ENCODE measurements around the gene MFSD2A.
"Not testable (repeated sequence)": the region's sequence is repeated elsewhere in the genome, so short reads cannot be mapped to it uniquely, and the experiment has no call there.

MFSD2A gene

GRCh38 chr1:39969048-39969447 lies 14.1 kb downstream of the MFSD2A start:
- ATAC-seq (no peak), DNase-seq (no peak)

DNA sequence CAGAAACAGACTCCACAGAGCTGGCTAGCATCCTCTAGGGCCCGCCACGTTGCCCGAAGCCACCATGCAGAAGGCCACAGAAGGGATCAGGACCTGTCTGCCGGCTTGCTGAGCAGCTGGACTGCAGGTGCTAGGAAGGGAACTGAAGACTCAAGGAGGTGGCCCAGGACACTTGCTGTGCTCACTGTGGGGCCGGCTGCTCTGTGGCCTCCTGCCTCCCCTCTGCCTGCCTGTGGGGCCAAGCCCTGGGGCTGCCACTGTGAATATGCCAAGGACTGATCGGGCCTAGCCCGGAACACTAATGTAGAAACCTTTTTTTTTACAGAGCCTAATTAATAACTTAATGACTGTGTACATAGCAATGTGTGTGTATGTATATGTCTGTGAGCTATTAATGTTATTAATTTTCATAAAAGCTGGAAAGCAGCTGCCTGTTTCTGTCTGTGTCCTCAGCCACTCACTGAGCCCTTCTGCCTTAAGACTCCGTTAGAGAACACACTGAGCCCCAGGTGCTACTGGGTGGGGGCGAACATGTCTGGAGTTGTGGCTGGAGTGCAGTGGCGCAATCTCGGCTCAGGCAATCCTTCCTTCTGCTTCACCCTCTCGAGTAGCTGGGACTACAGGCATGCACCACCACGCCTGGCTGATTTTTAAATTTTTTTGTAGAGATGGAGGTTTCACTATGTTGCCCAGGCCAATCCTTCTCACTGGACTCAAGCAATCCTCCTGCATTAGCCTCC lies 14.8 kb downstream of the MFSD2A start:
- DNase-seq: no peak
- no peak for ATAC-seq

DNA sequence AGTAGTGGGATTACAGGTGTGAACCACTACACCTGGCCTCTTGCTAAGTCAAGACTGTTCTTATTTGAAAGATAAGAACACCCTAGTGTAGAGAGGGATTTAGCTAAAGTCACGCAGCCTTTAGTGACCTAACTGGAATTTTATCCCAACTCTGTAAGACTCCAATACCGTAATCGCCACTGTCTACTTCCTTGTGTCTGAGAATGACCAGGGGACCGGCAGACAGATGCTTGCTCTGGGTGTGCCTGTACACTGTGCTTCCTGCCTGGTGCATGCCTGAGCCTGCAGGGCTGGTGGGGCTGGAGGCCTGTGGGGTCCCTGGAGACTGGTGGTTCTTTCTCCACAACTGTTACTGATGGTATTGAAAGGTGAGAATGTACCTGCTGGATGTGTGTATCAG lies 15.3 kb downstream of the MFSD2A start:
- ATAC-seq (no peak), DNase-seq (no peak)

DNA sequence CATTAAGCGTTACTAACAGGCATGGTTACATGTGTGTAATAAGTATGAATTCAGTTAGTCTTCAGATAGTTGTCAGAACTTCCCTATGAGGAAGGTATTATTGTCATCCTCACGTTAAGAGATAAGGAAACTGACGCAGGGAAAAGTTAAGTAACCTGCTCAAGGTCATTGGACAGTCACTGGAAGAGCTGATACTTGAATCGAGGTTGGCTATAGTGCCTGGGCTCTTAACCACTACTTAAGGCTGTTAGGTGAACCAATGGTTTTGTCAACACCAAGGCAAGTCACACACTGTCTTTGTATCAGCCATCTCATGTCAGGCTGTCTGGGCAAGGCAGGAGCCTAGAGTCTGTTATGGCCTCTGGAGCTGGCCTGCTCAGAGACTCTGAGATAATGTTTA lies 16.2 kb downstream of the MFSD2A start:
- ATAC-seq (no peak), DNase-seq (no peak)

DNA sequence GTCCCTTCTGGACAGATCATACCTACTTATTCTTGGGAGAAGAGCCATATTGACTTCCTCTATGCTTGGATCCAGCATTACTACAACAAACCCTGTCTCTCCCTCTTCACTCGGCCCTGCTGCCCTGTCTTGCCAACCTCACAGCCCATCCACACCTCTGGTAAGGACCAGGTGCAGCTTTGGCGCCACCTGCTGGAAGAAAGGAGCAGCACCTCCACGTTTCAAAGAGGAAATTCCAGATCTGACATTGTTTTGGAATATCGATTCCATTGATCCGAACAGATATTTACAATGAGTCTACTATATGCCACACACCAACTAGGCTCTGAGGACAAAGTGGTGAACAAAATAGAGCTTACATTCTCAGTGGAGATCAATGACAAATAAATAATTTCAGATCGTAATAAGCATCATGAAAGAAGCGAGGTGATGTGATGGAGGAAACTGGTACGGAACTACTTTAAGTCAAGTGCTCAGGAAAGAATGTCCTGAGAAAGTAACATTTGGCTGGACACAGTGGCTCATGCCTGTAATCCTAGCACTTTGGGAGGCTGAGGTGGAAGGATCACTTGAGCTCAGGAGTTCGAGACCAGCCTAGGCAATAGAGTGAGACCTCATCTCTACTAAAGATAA lies 18.7 kb downstream of the MFSD2A start:
- ATAC-seq (peak; percentile 64), DNase-seq (peak; percentile 80)

DNA sequence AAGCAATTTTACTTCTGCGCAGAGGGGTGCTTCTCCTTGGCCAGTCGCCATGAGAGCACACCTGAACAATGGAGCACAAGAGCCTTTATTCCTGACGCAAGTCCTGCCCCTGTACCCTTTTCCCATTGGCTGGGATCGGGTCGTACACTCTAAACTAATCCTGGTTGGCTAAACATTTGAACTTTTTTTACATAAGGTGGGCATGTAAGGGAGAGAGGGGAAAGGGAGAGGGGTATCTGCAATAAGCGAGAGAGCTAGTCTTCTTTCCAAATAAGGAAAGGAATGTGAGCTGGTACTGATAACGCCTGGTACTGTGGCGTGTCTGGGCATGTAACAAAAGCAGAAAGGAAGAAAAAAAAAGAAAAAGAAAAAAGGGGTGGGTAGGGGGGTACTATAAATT lies 21.8 kb downstream of the MFSD2A start:
- DNase-seq: no peak
- no peak for ATAC-seq

- no peak for DNase-seq
- no peak for ATAC-seq
These were observed 22.3 kb downstream of the MFSD2A start for GRCh38 chr1:39977202-39977601.

- ATAC-seq: no peak
These were observed 24.7 kb downstream of the MFSD2A start for GRCh38 chr1:39979654-39980053.

DNA sequence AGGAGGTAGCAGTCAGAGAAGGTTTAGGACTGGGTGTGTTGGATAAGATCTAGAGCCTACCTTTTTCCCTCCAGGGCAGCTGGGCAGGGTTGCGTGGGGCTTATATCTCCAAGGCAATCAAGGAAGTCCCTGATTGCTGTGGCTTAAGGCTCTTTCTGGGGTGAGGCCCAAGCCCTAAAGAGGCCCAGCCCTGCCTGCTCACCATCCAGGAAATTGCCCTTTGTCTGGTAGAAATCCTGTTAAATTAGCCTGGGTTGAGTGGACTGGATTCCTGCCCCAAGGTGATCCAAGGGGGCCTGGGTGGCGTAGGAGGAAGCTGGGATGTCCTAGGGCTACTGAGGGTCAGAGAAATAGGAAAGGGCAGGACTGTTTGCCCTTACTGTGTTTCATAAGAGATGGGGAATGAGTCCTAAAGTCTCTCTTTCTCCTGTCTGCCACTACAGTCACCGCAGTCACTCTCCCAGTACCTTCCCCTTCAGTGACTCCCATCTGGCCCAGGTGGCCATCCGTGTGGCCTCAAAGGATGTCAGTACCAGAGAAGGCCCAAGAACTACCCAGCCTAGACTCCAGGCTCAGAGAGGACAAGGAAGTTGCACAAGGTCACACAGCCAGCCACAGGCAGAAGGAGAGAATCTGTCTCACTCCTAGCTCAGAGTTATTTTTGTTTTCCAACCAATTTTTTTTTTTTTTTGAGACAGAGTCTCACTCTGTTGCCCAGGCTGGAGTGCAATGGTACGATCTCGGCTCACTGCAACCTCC lies 25.8 kb downstream of the MFSD2A start:
- DNase-seq (no peak), ATAC-seq (no peak)

More at GRCh38 chr1:39979654-39980053, 24.7 kb downstream of the MFSD2A start:
- DNase-seq: no peak

DNA sequence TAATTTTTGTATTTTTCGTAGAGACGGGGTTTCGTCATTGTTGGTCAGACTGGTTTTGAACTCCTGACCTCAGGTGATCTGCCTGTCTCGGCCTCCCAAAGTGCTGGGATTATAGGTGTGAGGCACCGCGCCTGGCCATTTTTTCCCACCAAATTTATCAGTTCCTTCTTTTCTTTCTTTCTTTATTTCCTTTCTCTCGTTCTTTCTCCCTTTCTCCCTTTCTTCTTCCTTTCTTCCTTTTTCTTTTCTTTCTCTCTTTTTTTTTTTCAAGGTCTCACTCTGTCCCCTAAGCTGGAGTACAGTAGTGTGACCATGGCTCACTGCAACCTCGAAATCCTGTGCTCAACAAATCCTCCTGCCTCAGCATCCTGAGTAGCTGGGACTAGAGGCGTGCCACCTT lies 26.4 kb downstream of the MFSD2A start:
- ATAC-seq (no peak), DNase-seq (no peak)

GRCh38 chr1:39981945-39982344 lies 27.0 kb downstream of the MFSD2A start:
- DNase-seq: no peak
- ATAC-seq: no peak

DNA sequence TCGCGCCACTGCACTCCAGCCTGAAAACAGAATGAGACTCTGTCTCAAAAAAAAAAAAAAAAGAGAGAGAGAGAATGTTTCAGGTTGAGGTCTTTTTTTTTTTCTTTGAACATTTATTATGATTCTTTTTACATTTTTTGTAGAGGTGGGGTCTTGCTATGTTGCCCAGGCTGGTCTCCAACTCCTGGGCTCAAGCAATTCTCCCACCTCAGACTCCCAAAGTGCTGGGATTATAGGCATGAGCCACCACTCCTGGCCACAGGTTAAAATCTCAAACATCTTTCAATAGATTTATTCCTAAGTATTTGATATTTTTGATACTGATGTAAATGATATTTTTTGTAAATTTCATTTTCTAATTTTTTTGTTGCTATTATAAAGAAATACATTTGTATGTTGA lies 29.5 kb downstream of the MFSD2A start:
- DNase-seq, ATAC-seq: not testable (repeated sequence)

DNA sequence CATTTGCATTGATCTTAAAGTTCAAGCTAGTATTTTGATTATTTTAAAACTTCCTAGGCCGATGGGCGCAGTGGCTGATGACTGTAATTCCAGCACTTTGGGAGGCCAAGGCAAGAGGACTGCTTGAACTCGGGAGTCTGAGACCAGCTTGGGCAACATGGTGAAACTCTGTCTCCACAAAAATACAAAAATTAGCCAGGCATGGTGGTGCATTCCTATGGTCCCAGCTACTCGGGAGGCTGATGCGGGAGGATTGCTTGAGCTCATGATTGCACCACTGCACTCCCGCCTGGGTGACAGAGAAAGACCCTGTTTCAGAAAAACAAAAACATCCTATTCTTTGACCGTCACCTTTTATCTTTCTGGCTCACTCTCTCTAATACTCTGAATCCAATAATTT lies 30.0 kb downstream of the MFSD2A start:
- DNase-seq (no peak), ATAC-seq (no peak)

GRCh38 chr1:39987869-39988268 lies 32.9 kb downstream of the MFSD2A start:
- DNase-seq (no peak), ATAC-seq (no peak)

DNA sequence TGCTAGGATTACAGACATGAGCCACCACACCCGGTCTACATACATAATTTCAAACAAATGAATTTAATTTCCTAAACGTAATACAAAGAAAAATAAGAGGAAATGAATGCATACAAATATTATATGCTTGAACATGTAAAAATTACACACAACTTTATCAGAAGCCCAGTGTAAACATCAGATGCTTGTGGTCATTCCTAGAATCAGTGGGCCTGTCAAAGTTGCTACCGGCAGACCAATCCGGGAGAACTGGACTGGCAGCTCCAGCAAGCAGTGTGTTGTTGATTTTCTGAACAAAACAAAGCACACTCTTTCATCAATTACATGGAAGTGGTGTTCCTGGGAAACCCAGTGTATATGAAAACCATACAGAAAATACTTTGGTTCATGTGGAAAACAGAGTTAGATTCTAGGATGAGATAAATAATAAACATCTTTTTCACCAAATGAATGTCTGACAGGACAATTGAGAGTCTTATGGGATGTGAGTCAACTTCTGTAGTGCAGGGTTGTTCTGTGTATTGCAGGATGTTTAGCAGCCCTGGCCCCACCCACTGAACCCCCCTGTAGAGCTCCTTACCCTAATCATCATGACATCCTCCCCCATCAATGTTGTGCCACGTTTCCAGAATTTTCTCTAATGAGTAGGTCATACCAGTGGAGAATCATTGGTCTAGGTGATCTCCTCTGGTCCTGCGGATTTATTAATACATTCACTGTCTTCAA lies 33.8 kb downstream of the MFSD2A start:
- ATAC-seq (no peak), DNase-seq (no peak)

DNA sequence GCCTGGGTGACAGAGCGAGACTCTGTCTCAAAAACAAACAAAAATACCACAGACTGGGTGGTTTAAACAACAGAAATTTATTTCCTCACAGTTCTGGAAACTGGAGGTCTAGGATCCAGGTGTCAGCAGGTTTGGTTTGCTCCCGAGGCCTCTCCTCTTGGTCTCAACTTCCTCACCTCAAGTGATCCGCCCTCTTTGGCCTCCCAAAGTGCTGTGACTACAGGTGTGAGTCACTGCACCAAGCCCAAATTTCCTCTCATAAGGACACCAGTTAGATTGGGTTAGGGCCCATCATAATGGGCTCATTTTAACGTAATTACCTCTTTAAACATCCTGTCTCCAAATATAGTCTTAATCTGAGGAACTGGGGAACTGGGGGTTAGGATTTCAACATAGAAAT lies 35.5 kb downstream of the MFSD2A start:
- DNase-seq (no peak), ATAC-seq (no peak)

- no peak for DNase-seq
- no peak for ATAC-seq
These were observed 37.3 kb downstream of the MFSD2A start for GRCh38 chr1:39992234-39992633.

DNA sequence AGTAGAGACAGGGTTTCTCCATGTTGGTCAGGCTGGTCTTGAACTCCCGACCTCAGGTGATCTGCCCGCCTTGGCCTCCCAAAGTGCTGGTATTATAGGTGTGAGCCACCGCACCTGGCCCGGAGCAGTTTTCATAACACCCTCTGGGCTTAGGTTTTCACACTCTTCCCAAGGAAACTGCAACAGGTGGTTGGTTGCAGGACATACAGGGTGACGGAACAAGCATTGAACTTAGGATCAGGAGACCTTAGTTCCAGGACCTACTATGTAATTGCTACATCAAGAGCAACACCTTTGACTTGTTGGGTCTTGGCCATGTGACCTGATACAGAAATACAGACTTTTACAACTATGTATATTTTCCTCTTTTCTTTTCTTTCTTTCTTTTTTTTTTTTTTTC lies 37.9 kb downstream of the MFSD2A start:
- ATAC-seq (no peak), DNase-seq (no peak)

GRCh38 chr1:39995973-39996393 lies 41.0 kb downstream of the MFSD2A start:
- DNase-seq (no peak), ATAC-seq (peak; percentile 66)

GRCh38 chr1:39996396-39997004 lies 41.6 kb downstream of the MFSD2A start:
- ATAC-seq (no peak), DNase-seq (no peak)

DNA sequence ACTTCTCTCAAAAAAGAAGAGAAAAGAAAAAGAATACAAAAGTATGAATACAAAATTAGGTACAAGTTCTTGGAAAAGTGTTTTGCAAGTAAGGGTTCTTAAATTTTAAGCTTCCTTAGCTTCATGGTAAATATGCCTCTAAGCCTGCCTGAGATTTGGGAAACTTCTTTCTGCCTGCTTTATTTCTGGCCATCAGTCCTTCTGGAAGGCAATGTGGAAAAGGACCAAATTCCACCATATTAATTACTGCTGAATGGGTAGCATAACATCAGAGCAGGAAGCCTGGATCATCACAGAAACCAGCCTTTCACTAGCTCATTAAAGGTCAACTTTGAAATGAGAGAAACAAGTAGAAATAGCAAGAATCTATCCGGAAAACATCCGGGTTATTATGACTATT lies 46.5 kb downstream of the MFSD2A start:
- no peak for ATAC-seq
- no peak for DNase-seq
